ENCODE results near the gene GABRB3. TPM values are rescaled to one million over a fixed set of nuclear protein-coding genes. Genes with fewer than 3 reads are reported as not detected.
A peak's percentile ranks its signal among the peaks of the same experiment; 100 is the strongest.

Gene GABRB3
- total RNA-seq, 1 donor: 0.81 TPM

- peak; percentile 26 for DNase-seq (ENCODE audit: low read depth)
- TF ChIP-seq CTCF (IDR thresholded peaks at IDR 0.05; ENCODE audit: insufficient read depth, low read length): no peak
- H3K4me3 ChIP-seq (ENCODE audit: low read depth, low read length): peak overlapping the region; percentile 31
Observed at GRCh38 chr15:26628879-26629529, 143.9 kb downstream of the GABRB3 start.

- no peak for DNase-seq (ENCODE audit: low read depth)
- H3K4me3 ChIP-seq (ENCODE audit: low read depth, low read length): no peak overlapping the region
- no peak for TF ChIP-seq CTCF (IDR thresholded peaks at IDR 0.05; ENCODE audit: insufficient read depth, low read length)
Observed at GRCh38 chr15:26628071-26628470, 144.8 kb downstream of the GABRB3 start.

GRCh38 chr15:26624128-26624527 lies 148.7 kb downstream of the GABRB3 start:
- no peak overlapping the region for H3K4me3 ChIP-seq (ENCODE audit: low read depth, low read length)
- DNase-seq (ENCODE audit: low read depth): no peak
- TF ChIP-seq CTCF (IDR thresholded peaks at IDR 0.05; ENCODE audit: insufficient read depth, low read length): no peak

GRCh38 chr15:26623071-26623470 lies 149.8 kb downstream of the GABRB3 start:
- DNase-seq (ENCODE audit: low read depth): no peak
- no peak overlapping the region for H3K4me3 ChIP-seq (ENCODE audit: low read depth, low read length)
- TF ChIP-seq CTCF (IDR thresholded peaks at IDR 0.05; ENCODE audit: insufficient read depth, low read length): no peak

- no peak overlapping the region for H3K4me3 ChIP-seq (ENCODE audit: low read depth, low read length)
- no peak for TF ChIP-seq CTCF (IDR thresholded peaks at IDR 0.05; ENCODE audit: insufficient read depth, low read length)
- no peak for DNase-seq (ENCODE audit: low read depth)
Observed at GRCh38 chr15:26621816-26622215, 151.1 kb downstream of the GABRB3 start.

- no peak for DNase-seq (ENCODE audit: low read depth)
- no peak for TF ChIP-seq CTCF (IDR thresholded peaks at IDR 0.05; ENCODE audit: insufficient read depth, low read length)
- H3K4me3 ChIP-seq (ENCODE audit: low read depth, low read length): no peak overlapping the region
Observed at GRCh38 chr15:26620528-26621458, 152.1 kb downstream of the GABRB3 start.
